ACC112 (cell line): ENCODE measurements around the gene SMARCE1.
A peak's percentile ranks its signal among the peaks of the same experiment; 100 is the strongest.

Experiments used
- H2AFZ ChIP-seq: fragments of 200-600 bp; sonication (generic); one replicate; pipeline ENCODE4 v1.6.0; 2017; ENCODE audit warnings: antibody characterized with exemption, low read length; ENCODE audit not compliant: unreplicated experiment
- H3K27ac ChIP-seq: fragments of 200-600 bp; sonication (generic); 2 replicates; pipeline ENCODE4 v1.5.1; 2014; ENCODE audit warnings: low read depth, mild to moderate bottlenecking, antibody characterized with exemption, low read length, moderate library complexity
- H3K27me3 ChIP-seq: fragments of 200-600 bp; sonication (generic); 2 replicates; pipeline ENCODE4 v1.6.1; 2014; ENCODE audit warnings: mild to moderate bottlenecking, antibody characterized with exemption, low read length, moderate library complexity, mixed read lengths; ENCODE audit not compliant: insufficient read depth
- H3K36me3 ChIP-seq: fragments of 200-600 bp; sonication (generic); 2 replicates; pipeline ENCODE4 v1.6.1; 2016; ENCODE audit warnings: mild to moderate bottlenecking, antibody characterized with exemption, low read length, moderate library complexity, mixed read lengths; ENCODE audit not compliant: insufficient read depth
- H3K4me1 ChIP-seq: fragments of 200-600 bp; sonication (generic); one replicate; pipeline ENCODE4 v1.6.1; 2016; ENCODE audit warnings: low read length, mixed read lengths; ENCODE audit not compliant: insufficient read depth, unreplicated experiment, control insufficient read depth
- H3K4me3 ChIP-seq: fragments of 200-600 bp; sonication (generic); 2 replicates; pipeline ENCODE4 v1.5.1; 2014; ENCODE audit warnings: mild to moderate bottlenecking, low read depth, low read length
- H3K79me2 ChIP-seq: fragments of 200-600 bp; sonication (generic); one replicate; pipeline ENCODE4 v1.6.0; 2016; ENCODE audit warnings: low read length; ENCODE audit not compliant: control insufficient read depth, unreplicated experiment, insufficient read depth

The SMARCE1 gene

DNA sequence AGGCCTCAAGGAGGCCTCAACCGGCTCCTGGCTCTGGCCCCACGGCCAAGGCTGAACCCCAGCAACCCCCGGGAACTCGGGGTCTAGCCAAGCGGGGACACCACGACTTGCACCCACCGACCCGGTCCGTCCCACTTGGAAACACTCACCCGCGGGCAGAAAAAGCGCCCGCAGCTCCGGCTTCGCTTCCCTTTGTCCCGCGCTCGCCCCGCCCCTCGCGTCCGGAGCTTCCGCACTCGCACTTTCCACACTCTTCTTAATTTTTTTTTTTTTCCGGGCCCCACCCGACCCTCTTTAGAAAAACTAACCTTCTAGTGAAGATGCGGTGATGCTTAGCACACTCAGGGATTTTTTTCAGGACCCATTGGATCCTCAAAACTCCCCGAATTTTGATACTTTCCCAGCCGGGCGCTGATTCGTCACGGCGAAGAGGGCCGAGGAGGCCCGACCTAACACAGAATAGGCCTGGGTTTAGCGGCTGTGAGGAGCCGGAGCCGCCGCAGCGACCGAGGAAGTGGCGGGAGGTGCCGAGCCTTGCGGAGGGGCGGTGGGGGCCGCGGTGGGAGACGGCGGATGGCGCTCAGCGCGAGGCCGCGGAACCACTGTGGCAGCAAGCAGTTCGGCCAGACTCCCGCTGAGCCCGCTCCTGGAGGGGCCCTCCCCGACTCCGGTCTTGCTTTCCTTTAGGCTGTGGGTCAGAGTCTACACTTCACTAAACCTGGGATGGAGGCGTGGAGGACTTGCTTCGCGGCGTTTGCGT lies at the start of gene SMARCE1:
SMARCE1 (minus strand) TSS at position 195 of the 760 bp plus-strand sequence. CDS start 2,016 bp downstream, outside the sequence.
- no peaks in the 10 kb centered on the region for H3K27me3 ChIP-seq
- peaks cover 51% of the 10 kb centered on the region for H3K79me2 ChIP-seq
- H3K36me3 ChIP-seq, result peaks cover 17% of the 10 kb centered on the region
- peak within 1 kb of the TSS; percentile 90 for H3K4me3 ChIP-seq
- peak within 1 kb of the TSS; percentile 93 for H2AFZ ChIP-seq
- H3K4me1 ChIP-seq, result peaks cover 22% of the 10 kb centered on the region
- peak within 1 kb of the TSS; percentile 88 for H3K27ac ChIP-seq

GRCh38 chr17:40697297-40697696 lies 49.7 kb upstream of the SMARCE1 start:
- Histone ChIP-seq H3K27me3 (peaks cover 40% of the 10 kb centered on the region), H3K4me1 (peaks cover 4% of the 10 kb centered on the region)

GRCh38 chr17:40696651-40697072 lies 49.0 kb upstream of the SMARCE1 start:
- peaks cover 47% of the 10 kb centered on the region for H3K27me3 ChIP-seq
- peaks cover 4% of the 10 kb centered on the region for H3K4me1 ChIP-seq
- H3K27ac ChIP-seq, result no peak overlapping the region
- H2AFZ ChIP-seq, result no peak overlapping the region
- no peak overlapping the region for H3K4me3 ChIP-seq
- no peaks in the 10 kb centered on the region for H3K36me3 ChIP-seq
- no peaks in the 10 kb centered on the region for H3K79me2 ChIP-seq

More at GRCh38 chr17:40697297-40697696, 49.7 kb upstream of the SMARCE1 start:
- Histone ChIP-seq H3K27ac (no peak overlapping the region), H3K79me2 (no peaks in the 10 kb centered on the region), H3K36me3 (no peaks in the 10 kb centered on the region), H3K4me3 (no peak overlapping the region), H2AFZ (no peak overlapping the region)

GRCh38 chr17:40695874-40696472 lies 48.4 kb upstream of the SMARCE1 start:
- no peak overlapping the region for H2AFZ ChIP-seq

DNA sequence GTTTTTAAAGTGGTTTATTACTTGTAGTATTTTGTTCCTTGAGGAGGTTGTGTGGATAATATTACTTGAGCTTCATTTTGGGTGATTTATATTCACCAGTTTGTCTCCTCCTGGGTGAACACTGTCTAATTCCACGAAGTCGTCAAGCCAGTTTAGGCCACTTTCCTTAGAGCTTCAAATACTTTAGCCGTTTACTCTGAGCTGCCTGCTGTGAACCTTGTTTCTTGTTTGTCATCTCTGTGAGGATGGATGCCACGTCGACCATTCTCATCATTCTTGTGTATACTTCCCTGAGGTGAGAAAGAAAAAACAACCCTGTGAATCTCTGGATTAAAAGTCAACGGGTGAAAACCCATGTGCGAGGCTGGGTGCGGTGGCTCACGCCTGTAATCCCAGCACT lies 47.0 kb upstream of the SMARCE1 start:
- H3K36me3 ChIP-seq, result no peaks in the 10 kb centered on the region
- H3K27me3 ChIP-seq, result peaks cover 54% of the 10 kb centered on the region
- peaks cover 3% of the 10 kb centered on the region for H3K4me1 ChIP-seq
- H3K4me3 ChIP-seq, result no peak overlapping the region
- H2AFZ ChIP-seq, result no peak overlapping the region
- no peaks in the 10 kb centered on the region for H3K79me2 ChIP-seq
- H3K27ac ChIP-seq, result no peak overlapping the region

More at GRCh38 chr17:40695874-40696472, 48.4 kb upstream of the SMARCE1 start:
- Histone ChIP-seq H3K27ac (no peak overlapping the region), H3K4me1 (peaks cover 4% of the 10 kb centered on the region), H3K79me2 (no peaks in the 10 kb centered on the region), H3K27me3 (peaks cover 48% of the 10 kb centered on the region), H3K36me3 (no peaks in the 10 kb centered on the region), H3K4me3 (no peak overlapping the region)

- peaks cover 20% of the 10 kb centered on the region for H3K27me3 ChIP-seq
- no peak overlapping the region for H3K27ac ChIP-seq
- H2AFZ ChIP-seq, result no peak overlapping the region
- H3K4me3 ChIP-seq, result no peak overlapping the region
- H3K79me2 ChIP-seq, result no peaks in the 10 kb centered on the region
- H3K36me3 ChIP-seq, result no peaks in the 10 kb centered on the region
- no peaks in the 10 kb centered on the region for H3K4me1 ChIP-seq
Observed at GRCh38 chr17:40687106-40687505, 39.5 kb upstream of the SMARCE1 start.

- Histone ChIP-seq H3K36me3 (no peaks in the 10 kb centered on the region), H3K79me2 (no peaks in the 10 kb centered on the region), H3K4me3 (no peak overlapping the region), H3K4me1 (no peaks in the 10 kb centered on the region), H3K27me3 (peaks cover 24% of the 10 kb centered on the region), H2AFZ (no peak overlapping the region), H3K27ac (no peak overlapping the region)
Observed at GRCh38 chr17:40686192-40686591, 38.6 kb upstream of the SMARCE1 start.

DNA sequence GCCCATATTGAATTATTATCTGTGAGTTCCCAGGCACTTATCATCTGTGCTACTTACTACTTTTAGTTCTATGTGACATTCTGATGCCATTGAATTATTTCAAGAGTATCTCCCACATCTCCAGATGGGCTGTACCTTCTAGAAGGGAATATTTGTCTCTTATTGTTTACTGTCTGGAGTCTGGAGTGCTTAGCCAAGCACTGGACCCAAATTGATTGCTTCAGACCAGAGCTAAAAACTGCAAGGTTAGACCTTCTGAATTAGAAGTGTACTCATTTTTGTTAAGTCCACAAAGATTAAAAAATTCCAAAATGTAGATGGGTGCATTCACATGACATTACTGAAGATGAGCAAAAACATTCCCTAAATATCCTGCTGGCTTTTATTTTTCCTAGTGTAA lies 33.4 kb upstream of the SMARCE1 start:
- Histone ChIP-seq H3K36me3 (no peaks in the 10 kb centered on the region), H3K79me2 (no peaks in the 10 kb centered on the region), H3K27me3 (peaks cover 67% of the 10 kb centered on the region), H3K4me3 (no peak overlapping the region), H3K27ac (no peak overlapping the region), H3K4me1 (no peaks in the 10 kb centered on the region), H2AFZ (no peak overlapping the region)

GRCh38 chr17:40679523-40679907 lies 31.9 kb upstream of the SMARCE1 start:
- Histone ChIP-seq H3K27me3 (peaks cover 73% of the 10 kb centered on the region), H3K36me3 (no peaks in the 10 kb centered on the region), H3K27ac (no peak overlapping the region)

DNA sequence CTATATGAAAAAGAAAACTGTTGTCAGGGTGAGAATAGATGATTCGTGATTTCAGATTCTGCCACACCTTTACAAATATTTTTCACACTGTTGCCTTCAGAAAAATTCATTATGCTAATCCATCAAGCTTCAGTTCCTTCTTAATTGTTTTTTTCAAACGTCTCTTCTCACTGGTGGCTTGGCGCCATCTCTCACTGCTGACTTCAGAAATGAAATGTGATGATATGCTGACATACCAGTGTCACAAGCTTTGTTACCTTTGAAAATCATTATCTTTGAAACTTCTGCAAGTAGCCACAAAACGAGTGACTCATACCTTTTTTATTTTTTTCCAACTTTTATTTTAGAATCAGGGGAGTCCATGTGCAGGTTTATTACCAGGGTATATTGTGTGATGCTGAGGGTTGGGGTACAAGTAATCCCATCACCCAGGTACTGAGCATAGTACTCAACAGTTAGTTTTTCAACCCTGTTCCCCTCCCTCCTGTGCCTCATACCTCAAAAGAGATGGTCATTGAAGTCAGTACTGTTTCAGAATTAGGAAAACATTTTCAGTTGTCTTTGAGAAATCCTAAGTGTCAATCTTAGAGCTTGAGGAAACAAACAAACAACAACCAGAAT lies 31.4 kb upstream of the SMARCE1 start:
- H3K4me3 ChIP-seq, result no peak overlapping the region
- no peak overlapping the region for H3K27ac ChIP-seq
- no peak overlapping the region for H2AFZ ChIP-seq
- H3K27me3 ChIP-seq, result peaks cover 76% of the 10 kb centered on the region
- H3K4me1 ChIP-seq, result no peaks in the 10 kb centered on the region
- no peaks in the 10 kb centered on the region for H3K36me3 ChIP-seq
- no peaks in the 10 kb centered on the region for H3K79me2 ChIP-seq

More at GRCh38 chr17:40679523-40679907, 31.9 kb upstream of the SMARCE1 start:
- Histone ChIP-seq H3K4me3 (no peak overlapping the region), H2AFZ (no peak overlapping the region), H3K4me1 (no peaks in the 10 kb centered on the region), H3K79me2 (no peaks in the 10 kb centered on the region)
